Adrenal gland (tissue), 12 donors: ENCODE results near the gene ERICH4. TPM values are rescaled to one million over a fixed set of nuclear protein-coding genes. Genes with fewer than 3 reads are reported as not detected.
"Not testable (repeated sequence)": the region's sequence is repeated elsewhere in the genome, so short reads cannot be mapped to it uniquely, and the experiment has no call there.

Experiments used
- DNase-seq, 7 donors: peaks; one replicate each; pipeline ENCODE4 v3.0.0-alpha.2; 2019 to 2020
- H3K27ac ChIP-seq, 5 donors: fragments of 200-600 bp; sonication (generic) in 4 of 5; 1 replicate in 3 of 5; 2 replicates in 2 of 5; pipeline versions ENCODE4 v1.5.1 to v1.8.0; 2016 to 2020; ENCODE audit warnings: mild to moderate bottlenecking in 1 of 5
- H3K27me3 ChIP-seq: fragments of 200-600 bp; 2 replicates; pipeline ENCODE4 v1.8.0; 2021
- H3K36me3 ChIP-seq, 2 donors: fragments of 200-600 bp; replicated peaks in 1 of 2; 1 replicate in 1 of 2; 2 replicates in 1 of 2; pipeline versions ENCODE4 v1.5.1 to v1.8.0; 2018 to 2022
- H3K4me1 ChIP-seq, 2 donors: fragments of 200-600 bp; replicated peaks in 1 of 2; 1 replicate in 1 of 2; 2 replicates in 1 of 2; pipeline versions ENCODE4 v1.5.1 to v1.8.0; 2018 to 2021
- H3K4me3 ChIP-seq, 4 donors: fragments of 200-600 bp; sonication (generic) in 3 of 4; one replicate each; pipeline ENCODE4 v1.5.1; 2016 to 2018
- H3K9me3 ChIP-seq, 3 donors: fragments of 200-600 bp; sonication (generic) in 1 of 3; replicated peaks in 1 of 3; 1 replicate in 2 of 3; 2 replicates in 1 of 3; pipeline versions ENCODE4 v1.5.1 to v1.8.0; 2016 to 2021
- CTCF ChIP-seq, 6 experiments: fragments of 450-650 bp in 4 of 6; fragments of 200-600 bp in 2 of 6; sonication (generic) in 1 of 6; IDR thresholded peaks; 1 replicate in 5 of 6; 2 replicates in 1 of 6; pipeline versions ENCODE4 v1.5.1 to v1.8.0; 2016 to 2021; ENCODE audit warnings: antibody characterized with exemption in 6 of 6, mild to moderate bottlenecking in 2 of 6, moderate library complexity in 1 of 6
- POLR2A ChIP-seq, 2 donors: fragments of 450-650 bp; IDR thresholded peaks; one replicate each; pipeline ENCODE4 v1.6.1; 2017; ENCODE audit warnings: antibody characterized with exemption in 2 of 2, mild to moderate bottlenecking in 2 of 2, moderate library complexity in 1 of 2
- WGBS, 4 donors: extraction: QIAGEN DNeasy Blood & Tissue Kit in 2 of 4; methylation state at CpG; one replicate each; pipeline versions ENCODE4 v1.1.5 to v1.1.7; 2013 to 2017; 5-methylcytosine and 5-hydroxymethylcytosine counted together
- intact Hi-C, 2 donors: fragments of 100-400 bp; cut with DNase I; formaldehyde crosslinking; loops; one replicate each; pipeline versions ENCODE4 v1.14.1 to v1.15.0; 2022 to 2023
- polyA plus RNA-seq, 3 donors: library from polyadenylated mRNA; stranded (reverse); fragments of 200-250 nt in 2 of 3; fragments of 350-450 nt in 1 of 3; fragmentation: Illumina TruSeq in 1 of 3; extraction: RNeasy Lipid Tissue Mini Kit (QIAGEN cat#74804) in 1 of 3; gene quantifications; one replicate each; pipeline ENCODE4 v1.2.3, GENCODE V29; 2013 to 2014
- small RNA-seq, 2 donors: library from RNA; depleted of rRNA; stranded (forward); fragments of <200 nt; gene quantifications; one replicate each; pipeline ENCODE3, GENCODE V24; 2016
- total RNA-seq, 9 donors: library from RNA; depleted of rRNA in 4 of 9; stranded (reverse); fragments of >200 nt in 4 of 9; fragments of 120-200 nt in 1 of 9; fragmentation: NEBNext Ultra II Directional in 1 of 9; extraction: Animal tissue kit (Norgen Biotek cat#: 25700) in 1 of 9; gene quantifications; one replicate each; pipeline versions ENCODE4 v1.1.0 to v1.2.4, GENCODE V29; 2013 to 2023
- donor health status: healthy with polysubstance abuse.
- donor health status: Bipolar disorder and iron deficiency.
- donor health status: DM: yes; HTN: yes; CAD: no.
- donor health status: DM: no; HTN: no; CAD: no.
- donor health status: DM: no; HTN: no; CAD: no.
- donor health status: DM: yes; HTN: yes; CAD: no.

The ERICH4 gene
- total and polyA plus RNA-seq, 12 donors = 0.10 TPM; not detected in 11

- no peak for TF ChIP-seq POLR2A (IDR thresholded peaks at IDR 0.05)
- Histone ChIP-seq H3K9me3 (no peaks in the 10 kb centered on the region), H3K4me3 (no peak overlapping the region), H3K27me3 (peaks cover 6% of the 10 kb centered on the region), H3K27ac (no peak overlapping the region), H3K36me3 (no peaks in the 10 kb centered on the region), H3K4me1 (peaks cover 0 to 7% of the 10 kb centered on the region in 2 donors)
- WGBS, 4 donors = 68 to 83% (median 78%) methylated on average over 4 of the region's 4 CpGs
- intact Hi-C loops = no loop called here
- DNase-seq = no peak
Observed at GRCh38 chr19:41484822-41485221, 41.9 kb downstream of the ERICH4 start.

- not testable (repeated sequence) for DNase-seq, H3K4me3 ChIP-seq
- WGBS, 4 donors = 73 to 86% (median 79%) methylated on average over 4 of the region's 4 CpGs
Observed at GRCh38 chr19:41486953-41487352, 44.0 kb downstream of the ERICH4 start.

GRCh38 chr19:41492843-41493242 is 49.9 kb downstream of the ERICH4 start:
- intact Hi-C loops = no loop called here
- no peak overlapping the region for H3K4me3 ChIP-seq
- H3K27ac ChIP-seq = no peak overlapping the region
- no peaks in the 10 kb centered on the region for H3K4me1 ChIP-seq
- H3K27me3 ChIP-seq = peaks cover 5% of the 10 kb centered on the region
- no peaks in the 10 kb centered on the region for H3K9me3 ChIP-seq
- H3K36me3 ChIP-seq = no peaks in the 10 kb centered on the region
- WGBS, 4 donors = 93 to 96% (median 95%) methylated on average over 5 of the region's 5 CpGs
- no peak for DNase-seq
- TF ChIP-seq POLR2A (IDR thresholded peaks at IDR 0.05) (no peak), CTCF (IDR thresholded peaks at IDR 0.05) (no peak)

More at GRCh38 chr19:41486953-41487352, 44.0 kb downstream of the ERICH4 start:
- H3K27ac ChIP-seq, H3K36me3 ChIP-seq, H3K9me3 ChIP-seq, H3K27me3 ChIP-seq, intact Hi-C loops, H3K4me1 ChIP-seq: not testable (repeated sequence)

Small RNA genes within 50 kb of the gene (small RNA-seq; reads per million reads assigned to genes)
- 0 reads per million in 2 donors for gene RF00017

Other genes starting within 250 kb of the ERICH4 start
- 1 to 10 TPM in 8 of 9 donors, under 1 TPM in 1; 0.06 to 4.7 (median 2.2) TPM for gene CYP2S1, start 249.9 kb upstream of the ERICH4 start, total RNA-seq
- 1 to 10 TPM in 2 of 3 donors, under 1 TPM in 1; 0.84 to 1.2 (median 1.2) TPM for gene CYP2S1, start 249.9 kb upstream of the ERICH4 start, polyA plus RNA-seq
- gene AXL, start 223.9 kb upstream of the ERICH4 start, total RNA-seq = 100 to 1,000 TPM in 1 of 9 donors, 10 to 100 TPM in 8; 34.3 to 105 (median 61.3) TPM
- 10 to 100 TPM; 12.0 to 18.1 (median 16.8) TPM for gene AXL, start 223.9 kb upstream of the ERICH4 start, polyA plus RNA-seq
- gene HNRNPUL1, start 178.8 kb upstream of the ERICH4 start, total RNA-seq = 100 to 1,000 TPM in 8 of 9 donors, 10 to 100 TPM in 1; 55.8 to 175 (median 146) TPM
- 100 to 1,000 TPM in 2 of 3 donors, 10 to 100 TPM in 1; 90.4 to 130 (median 101) TPM for gene HNRNPUL1, start 178.8 kb upstream of the ERICH4 start, polyA plus RNA-seq
- 10 to 100 TPM in 7 of 9 donors, 1 to 10 TPM in 2; 8.2 to 25.6 (median 18.9) TPM for gene CCDC97, start 133.0 kb upstream of the ERICH4 start, total RNA-seq
- gene CCDC97, start 133.0 kb upstream of the ERICH4 start, polyA plus RNA-seq = 10 to 100 TPM in 1 of 3 donors, 1 to 10 TPM in 2; 9.4 to 17.4 (median 10.0) TPM
- gene TGFB1, start 89.2 kb upstream of the ERICH4 start, total RNA-seq = 10 to 100 TPM in 8 of 9 donors, 1 to 10 TPM in 1; 1.6 to 75.9 (median 38.2) TPM
- 10 to 100 TPM in 2 of 3 donors, 1 to 10 TPM in 1; 8.7 to 37.9 (median 17.1) TPM for gene TGFB1, start 89.2 kb upstream of the ERICH4 start, polyA plus RNA-seq
- gene B9D2, start 79.0 kb upstream of the ERICH4 start, total RNA-seq = 10 to 100 TPM in 5 of 9 donors, 1 to 10 TPM in 4; 6.4 to 16.8 (median 12.1) TPM
- gene B9D2, start 79.0 kb upstream of the ERICH4 start, polyA plus RNA-seq = 10 to 100 TPM in 1 of 3 donors, 1 to 10 TPM in 2; 2.7 to 14.4 (median 8.9) TPM
- 10 to 100 TPM in 2 of 9 donors, 1 to 10 TPM in 7; 2.0 to 13.5 (median 9.4) TPM for gene TMEM91, start 66.6 kb upstream of the ERICH4 start, total RNA-seq
- 10 to 100 TPM in 2 of 3 donors, 1 to 10 TPM in 1; 1.9 to 88.6 (median 30.6) TPM for gene TMEM91, start 66.6 kb upstream of the ERICH4 start, polyA plus RNA-seq
- gene EXOSC5, start 45.8 kb upstream of the ERICH4 start, total RNA-seq = 10 to 100 TPM; 12.2 to 73.7 (median 28.5) TPM
- gene EXOSC5, start 45.8 kb upstream of the ERICH4 start, polyA plus RNA-seq = 10 to 100 TPM in 2 of 3 donors, 1 to 10 TPM in 1; 4.2 to 38.7 (median 18.4) TPM
- 100 to 1,000 TPM in 6 of 9 donors, 10 to 100 TPM in 3; 51.8 to 294 (median 114) TPM for gene BCKDHA, start 45.3 kb upstream of the ERICH4 start, total RNA-seq
- 10 to 100 TPM; 17.6 to 44.3 (median 30.4) TPM for gene BCKDHA, start 45.3 kb upstream of the ERICH4 start, polyA plus RNA-seq
- 1 to 10 TPM in 7 of 9 donors, under 1 TPM in 2; 0.30 to 6.5 (median 2.0) TPM for gene B3GNT8, start 15.8 kb upstream of the ERICH4 start, total RNA-seq
- 1 to 10 TPM in 2 of 3 donors, under 1 TPM in 1; 0.15 to 3.5 (median 1.2) TPM for gene B3GNT8, start 15.8 kb upstream of the ERICH4 start, polyA plus RNA-seq
- gene DMAC2, start 3.2 kb upstream of the ERICH4 start, total RNA-seq = 10 to 100 TPM; 35.5 to 60.9 (median 46.5) TPM
- 10 to 100 TPM; 30.7 to 50.1 (median 45.3) TPM for gene DMAC2, start 3.2 kb upstream of the ERICH4 start, polyA plus RNA-seq
- gene CEACAM21, start 133.0 kb downstream of the ERICH4 start, total RNA-seq = 1 to 10 TPM in 7 of 9 donors, under 1 TPM in 1, not detected in 1; 0.50 to 4.7 (median 2.3) TPM
- 1 to 10 TPM; 1.2 to 1.7 (median 1.5) TPM for gene CEACAM21, start 133.0 kb downstream of the ERICH4 start, polyA plus RNA-seq
- gene CEACAM4, start 183.9 kb downstream of the ERICH4 start, total RNA-seq = 1 to 10 TPM in 3 of 9 donors, under 1 TPM in 3, not detected in 3; 0.19 to 1.6 (median 0.84) TPM
- under 1 TPM; 0.32 to 0.95 (median 0.84) TPM for gene CEACAM4, start 183.9 kb downstream of the ERICH4 start, polyA plus RNA-seq
- under 1 TPM in 2 of 9 donors, not detected in 7; 0.08 to 0.28 TPM for gene CEACAM7, start 245.1 kb downstream of the ERICH4 start, total RNA-seq
- under 1 TPM in 2 of 3 donors, not detected in 1; 0.07 to 0.40 TPM for gene CEACAM7, start 245.1 kb downstream of the ERICH4 start, polyA plus RNA-seq